IMR-90 (cell line): ENCODE measurements around the gene MRPL38. TPM values are rescaled to one million over a fixed set of nuclear protein-coding genes. Genes with fewer than 3 reads are reported as not detected.

ENCODE experiments used
- ATAC-seq: fragments of 200-7000 bp; cut with Tn5 transposase; 2 replicates; pipeline ENCODE4 v1.9.1; 2020; ENCODE audit warnings: low read depth, mild to moderate bottlenecking, moderate library complexity
- BruUV-seq: library from RNA; stranded (reverse); fragments of 400-500 nt; replicated peaks from 2 replicates; lab custom pipeline; 2021; lab: Mats Ljungman, UMichigan
- CTCF ChIA-PET: fragments of 300-600 bp; formaldehyde crosslinking; extraction: SDS; loops from one replicate; lab custom pipeline; 2021; ENCODE audit warnings: antibody characterized with exemption; lab: Yijun Ruan, JAX
- POLR2A ChIA-PET: fragments of 300-600 bp; sonication (Branson Sonifier 250); formaldehyde crosslinking; loops from one replicate; lab custom pipeline; 2022; ENCODE audit warnings: antibody characterized with exemption; ENCODE audit not compliant: unreplicated experiment; lab: Charles Lee
- DNase-seq: peaks from one replicate; pipeline ENCODE4 v3.0.0; 2013
- H2AFZ ChIP-seq: replicated peaks from 2 replicates; pipeline ENCODE3; 2013; ENCODE audit warnings: low read length, mild to moderate bottlenecking; ENCODE audit not compliant: poor library complexity
- H2AK5ac ChIP-seq: 2 replicates; pipeline ENCODE4 v1.6.1; 2013; ENCODE audit warnings: low read depth, low read length, inconsistent platforms
- H2AK9ac ChIP-seq: replicated peaks from 2 replicates; pipeline ENCODE3; 2013; ENCODE audit warnings: mild to moderate bottlenecking, low read depth, low read length, moderate library complexity; ENCODE audit not compliant: poor library complexity
- H2BK120ac ChIP-seq: 2 replicates; pipeline ENCODE4 v1.6.1; 2013; ENCODE audit warnings: low read depth, low read length, inconsistent platforms
- H2BK15ac ChIP-seq: 3 replicates; pipeline ENCODE4 v1.6.1; 2013; ENCODE audit warnings: low read depth, low read length, inconsistent platforms
- H2BK20ac ChIP-seq: 2 replicates; pipeline ENCODE4 v1.6.1; 2013; ENCODE audit warnings: low read depth, mild to moderate bottlenecking, inconsistent platforms, low read length, moderate library complexity
- H2BK5ac ChIP-seq: 2 replicates; pipeline ENCODE4 v1.6.1; 2013; ENCODE audit warnings: mild to moderate bottlenecking, low read depth, low read length, inconsistent platforms; ENCODE audit not compliant: poor library complexity, severe bottlenecking
- H3K14ac ChIP-seq: replicated peaks from 2 replicates; pipeline ENCODE4 v1.6.1; 2013; ENCODE audit warnings: low read depth, low read length, inconsistent platforms
- H3K18ac ChIP-seq: 2 replicates; pipeline ENCODE4 v1.6.1; 2013; ENCODE audit warnings: low read depth, low read length, control low read depth
- H3K23ac ChIP-seq: 2 replicates; pipeline ENCODE4 v1.6.1; 2013; ENCODE audit warnings: low read depth, low read length, inconsistent platforms
- H3K27ac ChIP-seq: 2 replicates; pipeline ENCODE4 v1.5.1; 2013; ENCODE audit warnings: mild to moderate bottlenecking, control low read depth, low read length; ENCODE audit not compliant: insufficient read depth
- H3K27me3 ChIP-seq: 2 replicates; pipeline ENCODE4 v1.6.1; 2013; ENCODE audit warnings: low read length; ENCODE audit not compliant: control insufficient read depth, insufficient read depth
- H3K36me3 ChIP-seq: 2 replicates; pipeline ENCODE4 v1.6.1; 2013; ENCODE audit warnings: low read length, mixed read lengths; ENCODE audit not compliant: control insufficient read depth, insufficient read depth
- H3K4ac ChIP-seq: 2 replicates; pipeline ENCODE4 v1.6.1; 2013; ENCODE audit warnings: low read depth, low read length, inconsistent platforms
- H3K4me1 ChIP-seq: 2 replicates; pipeline ENCODE4 v1.6.1; 2013; ENCODE audit warnings: low read length, mixed read lengths; ENCODE audit not compliant: control insufficient read depth, insufficient read depth
- H3K4me2 ChIP-seq: 2 replicates; pipeline ENCODE4 v1.6.1; 2013; ENCODE audit warnings: low read depth, mild to moderate bottlenecking, control low read depth, low read length, moderate library complexity
- H3K4me3 ChIP-seq: 2 replicates; pipeline ENCODE4 v1.5.1; 2013; ENCODE audit warnings: low read depth, mild to moderate bottlenecking, control low read depth, low read length, moderate library complexity; ENCODE audit not compliant: insufficient read depth
- H3K56ac ChIP-seq: 2 replicates; pipeline ENCODE4 v1.6.1; 2013; ENCODE audit warnings: low read length, inconsistent platforms; ENCODE audit not compliant: insufficient read depth; ENCODE audit errors: extremely low read depth
- H3K79me1 ChIP-seq, 2 experiments: 2 replicates each; pipeline ENCODE4 v1.6.1; 2013; ENCODE audit warnings: low read length in 2 of 2, inconsistent platforms in 1 of 2, low read depth in 1 of 2
- H3K9ac ChIP-seq: 2 replicates; pipeline ENCODE4 v1.6.1; 2013; ENCODE audit warnings: low read depth, low read length, control low read depth
- H3K9me1 ChIP-seq: 2 replicates; pipeline ENCODE4 v1.6.1; 2013; ENCODE audit warnings: low read length, inconsistent platforms; ENCODE audit not compliant: insufficient read depth
- H3K9me3 ChIP-seq: 2 replicates; pipeline ENCODE4 v1.6.1; 2013; ENCODE audit warnings: low read length; ENCODE audit not compliant: control insufficient read depth, insufficient read depth
- H4K20me1 ChIP-seq: 2 replicates; pipeline ENCODE4 v1.6.1; 2013; ENCODE audit warnings: low read length, inconsistent platforms; ENCODE audit not compliant: insufficient read depth
- H4K5ac ChIP-seq: 2 replicates; pipeline ENCODE4 v1.6.1; 2013; ENCODE audit warnings: mild to moderate bottlenecking, low read depth, low read length, control low read depth
- H4K8ac ChIP-seq, 2 experiments: 2 replicates each; pipeline ENCODE4 v1.6.1; 2013; ENCODE audit warnings: low read depth in 2 of 2, low read length in 2 of 2, control low read depth in 1 of 2, inconsistent platforms in 1 of 2
- H4K91ac ChIP-seq: 2 replicates; pipeline ENCODE4 v1.6.1; 2013; ENCODE audit warnings: low read depth, low read length, inconsistent platforms; ENCODE audit not compliant: insufficient read depth
- CHD1 ChIP-seq: IDR thresholded peaks from 2 replicates; pipeline ENCODE4 v1.6.1; 2012; ENCODE audit warnings: low read depth, low read length, improper control_type of control experiment
- MAFK ChIP-seq: IDR thresholded peaks from 2 replicates; pipeline ENCODE4 v1.6.1; 2012; ENCODE audit warnings: low read depth, low read length, improper control_type of control experiment
- MAZ ChIP-seq: IDR thresholded peaks from 2 replicates; pipeline ENCODE4 v1.6.1; 2012; ENCODE audit warnings: low read depth, mild to moderate bottlenecking, low read length, improper control_type of control experiment, moderate library complexity, borderline replicate concordance
- SMC3 ChIP-seq: fragments of 150-350 bp; IDR thresholded peaks from 2 replicates; pipeline ENCODE4 v1.6.1; 2016; ENCODE audit warnings: low read depth, mild to moderate bottlenecking, antibody characterized with exemption, low read length, moderate library complexity
- WGBS, 2 experiments: methylation state at CpG; one replicate each; pipeline versions ENCODE4 v1.1.5 to v1.1.7; 2013; ENCODE audit warnings: missing lambda C conversion rate in 2 of 2; ENCODE audit not compliant: insufficient read length in 1 of 2; ENCODE audit errors: extremely low coverage in 2 of 2; 5-methylcytosine and 5-hydroxymethylcytosine counted together
- dilution Hi-C: fragments of 300-500 bp; cut with HindIII; formaldehyde crosslinking; loops from one replicate; pipeline ENCODE4 v1.14.3; 2018; ENCODE audit warnings: low sequenced_read_pairs; ENCODE audit not compliant: unreplicated experiment
- in situ Hi-C: fragments of 300-500 bp; cut with MboI; formaldehyde crosslinking; loops from 3 replicates; pipeline ENCODE4 v1.14.3; 2019; ENCODE audit warnings: low sequenced_read_pairs, inconsistent platforms, mixed read lengths
- intact Hi-C: fragments of 100-400 bp; cut with micrococcal nuclease; formaldehyde crosslinking; loops from 2 replicates; pipeline ENCODE4 v1.10.0; 2022
- polyA plus RNA-seq, 3 experiments: library from polyadenylated mRNA; depleted of rRNA; stranded (reverse); fragments of >200 nt; gene quantifications; 2 replicates each; pipeline ENCODE4 v1.2.3, GENCODE V29; 2012; ENCODE audit warnings: low replicate concordance in 1 of 3
- total RNA-seq: library from RNA; depleted of rRNA; stranded (reverse); fragments of >200 nt; gene quantifications from 2 replicates; pipeline ENCODE4 v1.2.3, GENCODE V29; 2012
- TF ChIP-seq, protein P1 (sequence below): conservative IDR thresholded peaks from 2 replicates; pipeline ENCODE4 v1.5.1; 2012; ENCODE audit warnings: mild to moderate bottlenecking, low read depth, low read length, improper control_type of control experiment
- TF ChIP-seq, protein P2 (sequence below): fragments of 150-350 bp; IDR thresholded peaks from 2 replicates; pipeline ENCODE4 v1.6.1; 2016; ENCODE audit warnings: low read depth, mild to moderate bottlenecking, low read length, moderate library complexity, borderline replicate concordance

The MRPL38 gene
- total and polyA plus RNA-seq, 2 of the 4 experiments (the other 2 are of a cell fraction), result 13.3 to 42.5 TPM

DNA sequence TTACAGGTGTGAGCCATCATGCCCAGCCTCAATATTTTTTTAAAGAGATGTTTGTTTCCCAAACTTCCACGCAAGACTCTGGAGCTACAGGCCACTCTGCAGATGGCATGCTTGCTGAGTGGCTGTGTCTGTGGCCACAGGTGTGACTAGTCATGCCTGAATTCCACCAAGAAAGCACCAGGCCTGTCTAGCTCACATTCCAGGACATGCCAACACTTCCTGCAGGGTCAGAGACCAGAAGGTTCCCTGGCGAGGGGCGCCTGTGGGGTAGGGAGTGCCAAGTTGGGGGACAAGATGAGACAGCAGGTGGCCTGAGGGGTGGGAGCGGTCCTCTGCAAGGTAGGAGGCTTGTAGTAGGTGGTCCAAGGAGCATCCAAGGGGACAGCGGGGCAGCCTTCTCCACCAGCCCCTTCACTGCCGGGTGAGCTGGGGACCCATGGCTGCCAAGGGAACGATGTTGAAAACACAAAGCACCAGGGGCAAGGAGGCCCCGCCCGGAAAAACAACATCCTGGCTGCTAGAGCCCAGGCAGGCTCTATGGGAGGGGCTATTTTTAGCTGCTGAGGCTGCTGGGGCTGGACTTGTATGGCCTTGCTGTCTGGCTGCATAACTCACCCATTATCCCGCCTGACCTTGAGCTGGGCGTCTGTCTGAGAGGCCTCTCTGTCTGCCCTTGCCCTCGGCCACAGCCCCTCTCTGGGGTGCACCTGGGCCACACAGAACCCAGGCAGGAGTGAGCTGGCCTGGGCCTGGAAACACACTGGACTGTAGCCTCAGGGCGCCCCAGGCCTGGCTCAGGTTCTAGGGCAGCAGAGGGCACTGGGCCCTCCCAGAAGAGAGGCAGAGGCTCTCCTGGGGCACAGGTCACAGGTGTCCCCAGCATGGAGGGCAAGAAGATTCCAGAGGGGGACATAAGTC is 32.0 kb downstream of the MRPL38 start:
- dilution Hi-C loops, result no loop called here
- H3K9ac ChIP-seq, result no peak overlapping the region
- H3K4me2 ChIP-seq, result peak overlapping the region; percentile 24; the same call in 1 of the 2 replicates
- no peak overlapping the region for H3K56ac ChIP-seq
- H3K9me1 ChIP-seq, result peaks cover 16% of the 10 kb centered on the region
- peak overlapping the region; percentile 51 for H3K27ac ChIP-seq
- DNase-seq (peak; percentile 63), ATAC-seq (peak; percentile 40)
- peak overlapping the region; percentile 87 for H2AFZ ChIP-seq
- intact Hi-C loops, result loop anchor here (10.0 kb wide), 1 partner anchor 88 kb away; the partner anchor contains the start of gene UNK
- H3K9me3 ChIP-seq, result no peaks in the 10 kb centered on the region
- peak overlapping the region; percentile 66; the same call in 1 of the 3 replicates for H2BK15ac ChIP-seq
- peak overlapping the region; percentile 60 for H2BK20ac ChIP-seq
- peak overlapping the region; percentile 89 for H3K4ac ChIP-seq
- H3K79me1 ChIP-seq, result peaks cover 5 to 43% of the 10 kb centered on the region in 2 experiments; a peak in 3 of 4 replicates
- peak overlapping the region; percentile 55 for H3K14ac ChIP-seq
- CTCF ChIA-PET, result interaction anchor here (1.0 kb wide), 1 partner anchor 11 kb away, joined by 3 read pairs; no protein-coding TSS in a partner anchor
- peaks cover 40% of the 10 kb centered on the region for H3K4me1 ChIP-seq
- H4K8ac ChIP-seq, result peak overlapping the region; percentile 76 to 89; a peak in 3 of 4 replicates
- in situ Hi-C loops, result no loop called here
- H2AK9ac ChIP-seq, result peak overlapping the region; percentile 84
- peak overlapping the region; percentile 53; the same call in 1 of the 2 replicates for H3K23ac ChIP-seq
- POLR2A ChIA-PET, result interaction anchor here (1.2 kb wide), 1 partner anchor 93 kb away, joined by 4 read pairs; a partner anchor contains a TSS
- TF ChIP-seq, protein P1, sequence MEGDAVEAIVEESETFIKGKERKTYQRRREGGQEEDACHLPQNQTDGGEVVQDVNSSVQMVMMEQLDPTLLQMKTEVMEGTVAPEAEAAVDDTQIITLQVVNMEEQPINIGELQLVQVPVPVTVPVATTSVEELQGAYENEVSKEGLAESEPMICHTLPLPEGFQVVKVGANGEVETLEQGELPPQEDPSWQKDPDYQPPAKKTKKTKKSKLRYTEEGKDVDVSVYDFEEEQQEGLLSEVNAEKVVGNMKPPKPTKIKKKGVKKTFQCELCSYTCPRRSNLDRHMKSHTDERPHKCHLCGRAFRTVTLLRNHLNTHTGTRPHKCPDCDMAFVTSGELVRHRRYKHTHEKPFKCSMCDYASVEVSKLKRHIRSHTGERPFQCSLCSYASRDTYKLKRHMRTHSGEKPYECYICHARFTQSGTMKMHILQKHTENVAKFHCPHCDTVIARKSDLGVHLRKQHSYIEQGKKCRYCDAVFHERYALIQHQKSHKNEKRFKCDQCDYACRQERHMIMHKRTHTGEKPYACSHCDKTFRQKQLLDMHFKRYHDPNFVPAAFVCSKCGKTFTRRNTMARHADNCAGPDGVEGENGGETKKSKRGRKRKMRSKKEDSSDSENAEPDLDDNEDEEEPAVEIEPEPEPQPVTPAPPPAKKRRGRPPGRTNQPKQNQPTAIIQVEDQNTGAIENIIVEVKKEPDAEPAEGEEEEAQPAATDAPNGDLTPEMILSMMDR, result no peak
- TF ChIP-seq MAFK (no peak), MAZ (peak; percentile 68), SMC3 (no peak), CHD1 (no peak)
- TF ChIP-seq, protein P2, sequence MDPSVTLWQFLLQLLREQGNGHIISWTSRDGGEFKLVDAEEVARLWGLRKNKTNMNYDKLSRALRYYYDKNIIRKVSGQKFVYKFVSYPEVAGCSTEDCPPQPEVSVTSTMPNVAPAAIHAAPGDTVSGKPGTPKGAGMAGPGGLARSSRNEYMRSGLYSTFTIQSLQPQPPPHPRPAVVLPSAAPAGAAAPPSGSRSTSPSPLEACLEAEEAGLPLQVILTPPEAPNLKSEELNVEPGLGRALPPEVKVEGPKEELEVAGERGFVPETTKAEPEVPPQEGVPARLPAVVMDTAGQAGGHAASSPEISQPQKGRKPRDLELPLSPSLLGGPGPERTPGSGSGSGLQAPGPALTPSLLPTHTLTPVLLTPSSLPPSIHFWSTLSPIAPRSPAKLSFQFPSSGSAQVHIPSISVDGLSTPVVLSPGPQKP, result no peak
- H3K36me3 ChIP-seq, result peaks cover 6% of the 10 kb centered on the region; the same call in 1 of the 2 replicates
- no peak overlapping the region for H3K4me3 ChIP-seq
- WGBS, 2 experiments, result 0% methylated on average over 1 of the region's 13 CpGs; no CpG with 5 or more reads in 1 of the 2 experiments
- H2BK120ac ChIP-seq, result peak overlapping the region; percentile 85
- H4K91ac ChIP-seq, result peak overlapping the region; percentile 69
- H4K5ac ChIP-seq, result peak overlapping the region; percentile 40
- peak overlapping the region; percentile 87; the same call in 1 of the 2 replicates for H2AK5ac ChIP-seq
- no TSS peak for BruUV-seq
- peaks cover 10% of the 10 kb centered on the region; the same call in 1 of the 2 replicates for H4K20me1 ChIP-seq
- peak overlapping the region; percentile 31 for H2BK5ac ChIP-seq
- H3K18ac ChIP-seq, result peak overlapping the region; percentile 35; the same call in 1 of the 2 replicates
- no peaks in the 10 kb centered on the region for H3K27me3 ChIP-seq
